Keratinocyte (primary cell): ENCODE results near the gene ERCC6L2. TPM values are rescaled to one million over a fixed set of nuclear protein-coding genes. Genes with fewer than 3 reads are reported as not detected.

Experiments
- DNase-seq: peaks from one replicate; pipeline ENCODE4 v3.0.0-alpha.2; 2011; ENCODE audit warnings: low read depth, missing footprints, low spot score
- FAIRE-seq: peaks from 2 replicates; lab custom pipeline; 2011; peaks lifted over from hg19 to GRCh38; lab: Jason Lieb, UNC
- H2AFZ ChIP-seq: 2 replicates; pipeline ENCODE4 v1.6.0; 2012; ENCODE audit warnings: low read length, control low read depth, inconsistent platforms; ENCODE audit not compliant: control insufficient read depth
- H3K27ac ChIP-seq: 2 replicates; pipeline ENCODE4 v1.5.1; 2011; ENCODE audit warnings: low read length; ENCODE audit not compliant: control insufficient read depth, insufficient read depth
- H3K27me3 ChIP-seq: 3 replicates; pipeline ENCODE4 v1.6.0; 2011; ENCODE audit warnings: low read length; ENCODE audit not compliant: control insufficient read depth, insufficient read depth; ENCODE audit errors: extremely low read depth
- H3K36me3 ChIP-seq, 2 experiments: 2 replicates in 1 of 2; 3 replicates in 1 of 2; pipeline ENCODE4 v1.5.1; 2011; ENCODE audit warnings: low read length in 2 of 2, mild to moderate bottlenecking in 1 of 2; ENCODE audit not compliant: control insufficient read depth in 2 of 2, insufficient read depth in 2 of 2; ENCODE audit errors: extremely low read depth in 1 of 2
- H3K4me1 ChIP-seq: 3 replicates; pipeline ENCODE4 v1.5.1; 2011; ENCODE audit warnings: low read length; ENCODE audit not compliant: control insufficient read depth, insufficient read depth; ENCODE audit errors: extremely low read depth
- H3K4me2 ChIP-seq: 3 replicates; pipeline ENCODE4 v1.6.0; 2011; ENCODE audit warnings: low read depth, low read length; ENCODE audit not compliant: control insufficient read depth, insufficient read depth; ENCODE audit errors: extremely low read depth
- H3K4me3 ChIP-seq, 3 experiments: fragments of 200-600 bp in 1 of 3; sonication (generic) in 1 of 3; 2 replicates in 2 of 3; 3 replicates in 1 of 3; pipeline ENCODE4 v1.5.1; 2011 to 2016; ENCODE audit warnings: low read length in 3 of 3, mild to moderate bottlenecking in 3 of 3, control low read depth in 2 of 3, inconsistent platforms in 1 of 3, low read depth in 1 of 3, mixed read lengths in 1 of 3, mixed run types in 1 of 3, moderate library complexity in 1 of 3; ENCODE audit not compliant: control insufficient read depth in 2 of 3, insufficient read depth in 2 of 3; ENCODE audit errors: extremely low read depth in 1 of 3
- H3K79me2 ChIP-seq: 2 replicates; pipeline ENCODE4 v1.6.0; 2012; ENCODE audit warnings: low read length; ENCODE audit not compliant: control insufficient read depth, insufficient read depth
- H3K9ac ChIP-seq: 3 replicates; pipeline ENCODE4 v1.6.0; 2011; ENCODE audit warnings: low read length; ENCODE audit not compliant: control insufficient read depth, insufficient read depth; ENCODE audit errors: extremely low read depth
- H3K9me1 ChIP-seq: 3 replicates; pipeline ENCODE4 v1.6.0; 2011; ENCODE audit warnings: low read length; ENCODE audit not compliant: control insufficient read depth, insufficient read depth; ENCODE audit errors: extremely low read depth
- H3K9me3 ChIP-seq: 2 replicates; pipeline ENCODE4 v1.5.1; 2012; ENCODE audit warnings: low read depth, low read length; ENCODE audit not compliant: control insufficient read depth
- H4K20me1 ChIP-seq: 3 replicates; pipeline ENCODE4 v1.6.0; 2011; ENCODE audit warnings: low read length; ENCODE audit not compliant: control insufficient read depth, insufficient read depth; ENCODE audit errors: extremely low read depth
- CTCF ChIP-seq, 3 experiments: IDR thresholded peaks in 1 of 3; conservative IDR thresholded peaks in 1 of 3; optimal IDR thresholded peaks in 1 of 3; 2 replicates in 2 of 3; 3 replicates in 1 of 3; pipeline versions ENCODE3 to v1.5.1; 2011; ENCODE audit warnings: low read length in 3 of 3, mild to moderate bottlenecking in 3 of 3, moderate library complexity in 2 of 3, control low read depth in 1 of 3, inconsistent platforms in 1 of 3; ENCODE audit not compliant: insufficient read depth in 2 of 3; ENCODE audit errors: extremely low read depth in 1 of 3
- EZH2 ChIP-seq: IDR thresholded peaks from one replicate; pipeline ENCODE4 v1.6.1; 2012; ENCODE audit warnings: inconsistent platforms, mild to moderate bottlenecking, low read length, moderate library complexity
- dilution Hi-C: fragments of 300-500 bp; cut with MboI; formaldehyde crosslinking; loops from one replicate; pipeline ENCODE4 v1.7.0; 2020; ENCODE audit warnings: low sequenced_read_pairs; ENCODE audit not compliant: extremely low pct_ligation_motif_present
- polyA plus RNA-seq, 5 experiments: library from polyadenylated mRNA; depleted of rRNA in 3 of 5; stranded (reverse) in 3 of 5; stranded (forward) in 1 of 5; unstranded in 1 of 5; fragments of >200 nt; gene quantifications; 1 replicate in 1 of 5; 2 replicates in 3 of 5; 3 replicates in 1 of 5; pipeline versions ENCODE4 v1.2.1 to v1.2.3, GENCODE V29; 2011 to 2012; ENCODE audit warnings: missing spikeins in 2 of 5, low read depth in 1 of 5, low replicate concordance in 1 of 5

Gene ERCC6L2
- polyA plus RNA-seq, 1 donor (not counting 4 experiments of a cell fraction or from before 2014, with no cell fraction given), result 15.4 TPM

GRCh38 chr9:95874303-95874988 is 1.0 kb upstream of the ERCC6L2 start:
- no peaks in the 10 kb centered on the region for H3K9me1 ChIP-seq
- H4K20me1 ChIP-seq, result no peaks in the 10 kb centered on the region
- peaks cover 10% of the 10 kb centered on the region for H3K4me1 ChIP-seq
- H3K4me2 ChIP-seq, result peak overlapping the region; percentile 90
- H3K9ac ChIP-seq, result no peak overlapping the region
- H2AFZ ChIP-seq, result peak overlapping the region; percentile 95
- no peak for TF ChIP-seq CTCF (optimal IDR thresholded peaks at IDR 0.05 in 1 of 3, IDR thresholded peaks at IDR 0.05 in 1 of 3, conservative IDR thresholded peaks at IDR 0.05 in 1 of 3; ENCODE audit: extremely low read depth in 1 of 3, insufficient read depth in 2 of 3, low read length in 3 of 3)
- TF ChIP-seq EZH2, result no peak
- FAIRE-seq, result no peak
- dilution Hi-C loops, result no loop called here
- H3K27me3 ChIP-seq, result no peaks in the 10 kb centered on the region
- no peak overlapping the region for H3K4me3 ChIP-seq
- no peaks in the 10 kb centered on the region for H3K9me3 ChIP-seq
- no peak for DNase-seq
- H3K27ac ChIP-seq, result no peak overlapping the region
- H3K36me3 ChIP-seq, result no peaks in the 10 kb centered on the region
- peaks cover 14% of the 10 kb centered on the region for H3K79me2 ChIP-seq

DNA sequence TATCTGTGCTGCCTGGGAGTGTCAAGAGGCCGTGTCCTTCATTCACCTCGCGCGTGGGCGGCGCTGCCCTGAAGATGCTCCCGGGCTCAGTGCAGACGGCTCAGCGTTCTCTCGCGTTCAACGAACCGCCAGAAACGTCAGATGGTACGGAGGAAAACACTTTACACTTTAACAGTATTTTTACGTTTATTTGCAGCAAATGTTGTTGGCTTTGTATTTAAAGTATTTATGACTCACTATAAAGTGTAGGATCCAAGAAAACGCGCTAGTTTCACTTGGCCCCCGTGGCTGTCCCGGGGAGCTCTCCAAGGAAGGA is 544 bp upstream of the ERCC6L2 start:
- Histone ChIP-seq H3K36me3 (no peaks in the 10 kb centered on the region), H2AFZ (peak overlapping the region; percentile 95), H3K9me3 (no peaks in the 10 kb centered on the region), H3K9me1 (no peaks in the 10 kb centered on the region), H3K4me1 (peaks cover 10% of the 10 kb centered on the region), H3K27me3 (no peaks in the 10 kb centered on the region), H3K9ac (no peak overlapping the region), H3K79me2 (peaks cover 19% of the 10 kb centered on the region), H4K20me1 (no peaks in the 10 kb centered on the region), H3K4me2 (peak overlapping the region; percentile 90), H3K4me3 (no peak overlapping the region), H3K27ac (no peak overlapping the region)
- dilution Hi-C loops, result no loop called here
- TF ChIP-seq CTCF (optimal IDR thresholded peaks at IDR 0.05 in 1 of 3, IDR thresholded peaks at IDR 0.05 in 1 of 3, conservative IDR thresholded peaks at IDR 0.05 in 1 of 3; ENCODE audit: extremely low read depth in 1 of 3, insufficient read depth in 2 of 3, low read length in 3 of 3), result no peak
- no peak for TF ChIP-seq EZH2
- no peak for DNase-seq
- FAIRE-seq, result no peak
